ENCODE measurements around the gene DOC2A. TPM values are rescaled to one million over a fixed set of nuclear protein-coding genes. Genes with fewer than 3 reads are reported as not detected.
A peak's percentile ranks its signal among the peaks of the same experiment; 100 is the strongest.

The DOC2A gene
- total and polyA plus RNA-seq, 11 donors, result 0.09 to 1.4 (median 0.88) TPM; not detected in 4

- peaks cover 0 to 52% (median 45%) of the 10 kb centered on the region in 9 donors for H3K36me3 ChIP-seq
- 7 to 12% (median 9%) methylated on average over 6 of the region's 6 CpGs for WGBS, 4 donors
- peaks cover 0 to 57% (median 37%) of the 10 kb centered on the region in 12 donors for H3K4me1 ChIP-seq
- H3K27ac ChIP-seq, result peak overlapping the region; percentile 67 to 99 (median 96)
- TF ChIP-seq CTCF (IDR thresholded peaks at IDR 0.05), result no peak
- no peak for TF ChIP-seq POLR2A (IDR thresholded peaks at IDR 0.05)
- intact Hi-C loops (cut with DNase I), result loop anchor here in 5 of 10 donors (2.0 to 5.0 kb wide), 6 partner anchors 15 to 671 kb away; partner anchors contain the start of genes HIRIP3 (in 3 of the 5), KCTD13 (in 1 of the 5), MAZ (in 1 of the 5) and PRRT2 (in 1 of the 5)
- DNase-seq (peak in 1 of 5 donors; percentile 19), ATAC-seq (no peak)
- H3K4me3 ChIP-seq, result peak overlapping the region; percentile 66 to 98 (median 90)
- H3K9me3 ChIP-seq, result no peaks in the 10 kb centered on the region
- no peaks in the 10 kb centered on the region for H3K27me3 ChIP-seq
Observed at GRCh38 chr16:29975811-29976511, 34.9 kb downstream of the DOC2A start.

GRCh38 chr16:29975134-29975538, 35.7 kb downstream of the DOC2A start:
- Histone ChIP-seq H3K27me3 (no peaks in the 10 kb centered on the region), H3K4me1 (peaks cover 0 to 54% (median 37%) of the 10 kb centered on the region in 12 donors), H3K9me3 (no peaks in the 10 kb centered on the region), H3K36me3 (peaks cover 0 to 52% (median 44%) of the 10 kb centered on the region in 9 donors), H3K27ac (peak overlapping the region; percentile 67 to 99 (median 96)), H3K4me3 (peak overlapping the region; percentile 66 to 98 (median 90))
- no peak for DNase-seq
- no peak for ATAC-seq
- intact Hi-C loops (cut with DNase I), result loop anchor here in 3 of 10 donors (2.0 to 5.0 kb wide), 5 partner anchors 20 to 672 kb away; partner anchors contain the start of genes HIRIP3 (in 1 of the 3), KCTD13 (in 1 of the 3), MAZ (in 1 of the 3) and PRRT2 (in 1 of the 3)
- TF ChIP-seq CTCF (IDR thresholded peaks at IDR 0.05) (no peak), POLR2A (IDR thresholded peaks at IDR 0.05) (no peak)
- WGBS, 4 donors, result 48 to 56% (median 52%) methylated on average over 5 of the region's 5 CpGs

GRCh38 chr16:29974291-29975133, 36.3 kb downstream of the DOC2A start:
- peaks cover 0 to 54% (median 37%) of the 10 kb centered on the region in 12 donors for H3K4me1 ChIP-seq
- peaks cover 0 to 52% (median 44%) of the 10 kb centered on the region in 9 donors for H3K36me3 ChIP-seq
- peak overlapping the region; percentile 66 to 98 (median 90) for H3K4me3 ChIP-seq
- DNase-seq (peak; percentile 60 to 73 (median 69)), ATAC-seq (peak; percentile 9 to 64 (median 13))
- TF ChIP-seq POLR2A (IDR thresholded peaks at IDR 0.05), result peak in 1 of 2 donors; percentile 49
- TF ChIP-seq CTCF (IDR thresholded peaks at IDR 0.05), result no peak
- H3K27ac ChIP-seq, result peak overlapping the region; percentile 87 to 99 (median 96)
- no peaks in the 10 kb centered on the region for H3K27me3 ChIP-seq
- intact Hi-C loops (cut with DNase I), result loop anchor here in 5 of 10 donors (2.0 to 5.0 kb wide), 7 partner anchors 20 to 1022 kb away; partner anchors contain the start of genes KCTD13 (in 2 of the 5), HIRIP3 (in 1 of the 5), MAZ (in 1 of the 5) and NFATC2IP (in 1 of the 5)
- H3K9me3 ChIP-seq, result no peaks in the 10 kb centered on the region
- 1 to 2% (median 2%) methylated on average over 22 to 31 of the region's 31 CpGs for WGBS, 4 donors
